K562 (cell line): ENCODE data around the gene PTGIS. TPM values are rescaled to one million over a fixed set of nuclear protein-coding genes. Genes with fewer than 3 reads are reported as not detected.

ENCODE experiments used
- CHCHD3 ChIP-seq: fragments of 250-450 bp; sonication (Bioruptor Pico); IDR thresholded peaks from 2 replicates; pipeline ENCODE4 v2.1.2; 2022; ENCODE audit warnings: mild to moderate bottlenecking
- CREBBP ChIP-seq: IDR thresholded peaks from one replicate; pipeline ENCODE4 v1.6.1; 2012; ENCODE audit warnings: low read depth, mild to moderate bottlenecking, control low read depth, inconsistent platforms, low read length
- CTBP1 ChIP-seq: fragments of 450-650 bp; IDR thresholded peaks from 2 replicates; pipeline ENCODE4 v1.6.1; 2016; ENCODE audit warnings: borderline replicate concordance
- NELFE ChIP-seq: IDR thresholded peaks from 2 replicates; pipeline ENCODE4 v1.6.1; 2011; ENCODE audit warnings: mild to moderate bottlenecking; ENCODE audit not compliant: insufficient read depth, insufficient read length
- NR4A1 ChIP-seq, 2 experiments: fragments of 250-450 bp in 1 of 2; fragments of 450-650 bp in 1 of 2; sonication (Bioruptor Pico) in 1 of 2; IDR thresholded peaks; 2 replicates each; pipeline versions ENCODE4 v1.4.0 to v1.6.1; 2016 to 2020; ENCODE audit warnings: mild to moderate bottlenecking in 2 of 2, missing compliant biosample characterization in 1 of 2, missing genetic modification characterization in 1 of 2, moderate library complexity in 1 of 2
- RBM17 ChIP-seq: fragments of 200-400 bp; formaldehyde crosslinking; IDR thresholded peaks from 2 replicates; pipeline ENCODE4 v1.6.1; 2017; ENCODE audit warnings: low read depth, mild to moderate bottlenecking, low read length, borderline replicate concordance
- SAP30 ChIP-seq: fragments of 200-600 bp; sonication (generic); IDR thresholded peaks from 2 replicates; pipeline ENCODE4 v1.6.1; 2012; ENCODE audit warnings: borderline replicate concordance, low read depth, mild to moderate bottlenecking, moderate library complexity, low read length, control low read depth, inconsistent platforms; ENCODE audit not compliant: insufficient read depth, poor library complexity, severe bottlenecking
- SP2 ChIP-seq: IDR thresholded peaks from 2 replicates; pipeline ENCODE4 v1.6.1; 2011; ENCODE audit warnings: mild to moderate bottlenecking, low read depth, low read length, moderate library complexity; ENCODE audit not compliant: poor library complexity, severe bottlenecking; ENCODE audit errors: extremely low read depth
- ZNF77 ChIP-seq: fragments of 250-450 bp; sonication (Bioruptor Pico); IDR thresholded peaks from 2 replicates; pipeline ENCODE4 v1.5.0; 2020
- polyA plus RNA-seq, 8 experiments: library from polyadenylated mRNA; depleted of rRNA in 4 of 8; stranded (reverse) in 5 of 8; unstranded in 3 of 8; fragments of >200 nt; fragmentation: Nextera tagmentation in 2 of 8; fragmentation: Illumina TruSeq in 1 of 8; extraction: Ambion mirVana in 2 of 8; extraction: Trizol in 1 of 8; gene quantifications; 2 replicates each; pipeline versions ENCODE4 v1.2.1 to v1.2.3, GENCODE V29; 2011 to 2014; ENCODE audit warnings: inconsistent platforms in 1 of 8, missing spikeins in 1 of 8
- total RNA-seq, 7 experiments: library from RNA; depleted of rRNA in 6 of 7; stranded (reverse); fragments of >200 nt in 6 of 7; fragmentation: Illumina TruSeq in 2 of 7; extraction: Trizol in 2 of 7; gene quantifications; 2 replicates each; pipeline versions ENCODE4 v1.2.1 to v1.2.3, GENCODE V29; 2011 to 2021; ENCODE audit warnings: low replicate concordance in 1 of 7
- TF ChIP-seq, protein P1 (sequence below), 2 experiments: fragments of 450-650 bp; formaldehyde crosslinking in 1 of 2; IDR thresholded peaks; 2 replicates each; pipeline versions ENCODE4 v1.4.0 to v1.6.1; 2014 to 2020; ENCODE audit warnings: mild to moderate bottlenecking in 2 of 2, borderline replicate concordance in 1 of 2, low read depth in 1 of 2
- TF ChIP-seq, protein P2 (sequence below), 2 experiments: IDR thresholded peaks; 2 replicates each; pipeline ENCODE4 v1.6.1; 2012; ENCODE audit warnings: improper control_type of control experiment in 2 of 2, low read depth in 2 of 2, low read length in 2 of 2, borderline replicate concordance in 1 of 2
- TF ChIP-seq, protein P3 (sequence below): sonication (generic); formaldehyde crosslinking; IDR thresholded peaks from 2 replicates; pipeline ENCODE4 v1.8.0; 2022; ENCODE audit warnings: mild to moderate bottlenecking, missing genetic modification reagents

PTGIS gene
- total and polyA plus RNA-seq, 9 of the 15 experiments (the other 6 are each of a cell fraction or from before 2014, with no cell fraction given): not detected

DNA sequence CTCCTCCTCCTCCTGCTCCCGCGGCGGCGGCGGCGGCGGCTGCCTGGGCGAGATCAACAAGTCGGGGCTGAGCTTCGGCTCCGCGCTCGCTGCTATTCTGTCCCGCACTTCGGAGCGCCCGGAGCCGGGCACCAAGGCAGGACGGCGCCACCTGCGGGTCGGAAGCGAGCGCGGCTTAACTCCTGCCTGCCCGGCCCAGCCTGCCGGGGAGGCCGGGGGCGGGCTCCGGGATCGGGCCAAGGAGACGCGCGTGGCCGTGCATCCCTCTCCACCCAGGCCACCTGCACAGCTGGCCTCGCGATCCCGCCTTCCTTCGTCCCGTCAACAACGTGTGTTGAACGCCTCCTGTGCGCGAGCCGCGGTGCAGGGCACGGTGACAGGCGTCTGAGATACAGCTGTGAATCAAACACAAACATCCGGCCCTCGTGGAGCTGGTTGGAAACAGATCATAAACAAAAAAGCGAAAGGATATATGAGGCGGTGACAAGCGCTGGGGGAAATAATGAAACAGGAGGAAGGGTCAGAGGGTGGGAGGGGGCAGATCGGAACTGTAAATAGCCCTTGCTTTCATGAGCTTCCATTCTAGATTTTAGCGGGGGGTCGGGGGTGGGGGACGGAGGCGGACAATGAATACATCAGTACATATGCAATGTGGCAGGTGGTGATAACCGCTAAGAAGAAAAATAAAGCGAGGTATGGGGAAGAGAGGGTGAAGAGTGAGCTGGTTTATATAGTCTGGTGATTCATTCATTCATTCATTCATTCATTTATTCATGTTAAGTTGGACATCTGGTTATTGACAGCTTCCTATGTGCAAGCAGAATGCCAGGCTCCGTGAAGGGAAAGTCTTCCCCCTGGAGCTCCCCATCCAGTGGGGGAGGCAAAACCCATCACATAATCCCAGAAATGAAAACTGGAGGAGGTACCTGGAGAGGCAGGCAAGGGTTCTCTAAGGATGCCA lies 83.5 kb downstream of the PTGIS start (continued):
- TF ChIP-seq, protein P1, sequence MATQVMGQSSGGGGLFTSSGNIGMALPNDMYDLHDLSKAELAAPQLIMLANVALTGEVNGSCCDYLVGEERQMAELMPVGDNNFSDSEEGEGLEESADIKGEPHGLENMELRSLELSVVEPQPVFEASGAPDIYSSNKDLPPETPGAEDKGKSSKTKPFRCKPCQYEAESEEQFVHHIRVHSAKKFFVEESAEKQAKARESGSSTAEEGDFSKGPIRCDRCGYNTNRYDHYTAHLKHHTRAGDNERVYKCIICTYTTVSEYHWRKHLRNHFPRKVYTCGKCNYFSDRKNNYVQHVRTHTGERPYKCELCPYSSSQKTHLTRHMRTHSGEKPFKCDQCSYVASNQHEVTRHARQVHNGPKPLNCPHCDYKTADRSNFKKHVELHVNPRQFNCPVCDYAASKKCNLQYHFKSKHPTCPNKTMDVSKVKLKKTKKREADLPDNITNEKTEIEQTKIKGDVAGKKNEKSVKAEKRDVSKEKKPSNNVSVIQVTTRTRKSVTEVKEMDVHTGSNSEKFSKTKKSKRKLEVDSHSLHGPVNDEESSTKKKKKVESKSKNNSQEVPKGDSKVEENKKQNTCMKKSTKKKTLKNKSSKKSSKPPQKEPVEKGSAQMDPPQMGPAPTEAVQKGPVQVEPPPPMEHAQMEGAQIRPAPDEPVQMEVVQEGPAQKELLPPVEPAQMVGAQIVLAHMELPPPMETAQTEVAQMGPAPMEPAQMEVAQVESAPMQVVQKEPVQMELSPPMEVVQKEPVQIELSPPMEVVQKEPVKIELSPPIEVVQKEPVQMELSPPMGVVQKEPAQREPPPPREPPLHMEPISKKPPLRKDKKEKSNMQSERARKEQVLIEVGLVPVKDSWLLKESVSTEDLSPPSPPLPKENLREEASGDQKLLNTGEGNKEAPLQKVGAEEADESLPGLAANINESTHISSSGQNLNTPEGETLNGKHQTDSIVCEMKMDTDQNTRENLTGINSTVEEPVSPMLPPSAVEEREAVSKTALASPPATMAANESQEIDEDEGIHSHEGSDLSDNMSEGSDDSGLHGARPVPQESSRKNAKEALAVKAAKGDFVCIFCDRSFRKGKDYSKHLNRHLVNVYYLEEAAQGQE (IDR thresholded peaks at IDR 0.05; ENCODE audit: borderline replicate concordance): peak; percentile 83
- TF ChIP-seq, protein P1 (CRISPR knock-in tag; IDR thresholded peaks at IDR 0.05; ENCODE audit: low read depth): peak; percentile 87
- no peak for TF ChIP-seq SAP30
- TF ChIP-seq, protein P2, sequence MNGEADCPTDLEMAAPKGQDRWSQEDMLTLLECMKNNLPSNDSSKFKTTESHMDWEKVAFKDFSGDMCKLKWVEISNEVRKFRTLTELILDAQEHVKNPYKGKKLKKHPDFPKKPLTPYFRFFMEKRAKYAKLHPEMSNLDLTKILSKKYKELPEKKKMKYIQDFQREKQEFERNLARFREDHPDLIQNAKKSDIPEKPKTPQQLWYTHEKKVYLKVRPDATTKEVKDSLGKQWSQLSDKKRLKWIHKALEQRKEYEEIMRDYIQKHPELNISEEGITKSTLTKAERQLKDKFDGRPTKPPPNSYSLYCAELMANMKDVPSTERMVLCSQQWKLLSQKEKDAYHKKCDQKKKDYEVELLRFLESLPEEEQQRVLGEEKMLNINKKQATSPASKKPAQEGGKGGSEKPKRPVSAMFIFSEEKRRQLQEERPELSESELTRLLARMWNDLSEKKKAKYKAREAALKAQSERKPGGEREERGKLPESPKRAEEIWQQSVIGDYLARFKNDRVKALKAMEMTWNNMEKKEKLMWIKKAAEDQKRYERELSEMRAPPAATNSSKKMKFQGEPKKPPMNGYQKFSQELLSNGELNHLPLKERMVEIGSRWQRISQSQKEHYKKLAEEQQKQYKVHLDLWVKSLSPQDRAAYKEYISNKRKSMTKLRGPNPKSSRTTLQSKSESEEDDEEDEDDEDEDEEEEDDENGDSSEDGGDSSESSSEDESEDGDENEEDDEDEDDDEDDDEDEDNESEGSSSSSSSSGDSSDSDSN (IDR thresholded peaks at IDR 0.05; ENCODE audit: borderline replicate concordance in 1 of 2, low read depth in 2 of 2, low read length in 2 of 2): peak in 1 of 2 experiments; percentile 71; a peak in 1 of 4 replicates
- TF ChIP-seq NR4A1 (CRISPR knock-in tag; IDR thresholded peaks at IDR 0.05): no peak
- TF ChIP-seq NR4A1 (tag; IDR thresholded peaks at IDR 0.05): 0 out of 2 replicates have a peak, but pooled peaks have one; percentile 26
- TF ChIP-seq, protein P3, sequence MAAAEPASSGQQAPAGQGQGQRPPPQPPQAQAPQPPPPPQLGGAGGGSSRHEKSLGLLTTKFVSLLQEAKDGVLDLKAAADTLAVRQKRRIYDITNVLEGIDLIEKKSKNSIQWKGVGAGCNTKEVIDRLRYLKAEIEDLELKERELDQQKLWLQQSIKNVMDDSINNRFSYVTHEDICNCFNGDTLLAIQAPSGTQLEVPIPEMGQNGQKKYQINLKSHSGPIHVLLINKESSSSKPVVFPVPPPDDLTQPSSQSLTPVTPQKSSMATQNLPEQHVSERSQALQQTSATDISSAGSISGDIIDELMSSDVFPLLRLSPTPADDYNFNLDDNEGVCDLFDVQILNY (CRISPR knock-in tag): no peak
- TF ChIP-seq NELFE: no peak
- TF ChIP-seq RBM17: no peak
- no peak for TF ChIP-seq CHCHD3 (CRISPR knock-in tag)
- TF ChIP-seq CREBBP: no peak
- TF ChIP-seq SP2: no peak
- TF ChIP-seq ZNF77: no peak
- peak; percentile 43; the same call in 1 of the 2 replicates for TF ChIP-seq CTBP1
